ENCODE results near the gene FNIP2. TPM values are rescaled to one million over a fixed set of nuclear protein-coding genes. Genes with fewer than 3 reads are reported as not detected.

FNIP2 gene
- total RNA-seq, 1 donor from 2014 or later, result 33.7 TPM

DNA sequence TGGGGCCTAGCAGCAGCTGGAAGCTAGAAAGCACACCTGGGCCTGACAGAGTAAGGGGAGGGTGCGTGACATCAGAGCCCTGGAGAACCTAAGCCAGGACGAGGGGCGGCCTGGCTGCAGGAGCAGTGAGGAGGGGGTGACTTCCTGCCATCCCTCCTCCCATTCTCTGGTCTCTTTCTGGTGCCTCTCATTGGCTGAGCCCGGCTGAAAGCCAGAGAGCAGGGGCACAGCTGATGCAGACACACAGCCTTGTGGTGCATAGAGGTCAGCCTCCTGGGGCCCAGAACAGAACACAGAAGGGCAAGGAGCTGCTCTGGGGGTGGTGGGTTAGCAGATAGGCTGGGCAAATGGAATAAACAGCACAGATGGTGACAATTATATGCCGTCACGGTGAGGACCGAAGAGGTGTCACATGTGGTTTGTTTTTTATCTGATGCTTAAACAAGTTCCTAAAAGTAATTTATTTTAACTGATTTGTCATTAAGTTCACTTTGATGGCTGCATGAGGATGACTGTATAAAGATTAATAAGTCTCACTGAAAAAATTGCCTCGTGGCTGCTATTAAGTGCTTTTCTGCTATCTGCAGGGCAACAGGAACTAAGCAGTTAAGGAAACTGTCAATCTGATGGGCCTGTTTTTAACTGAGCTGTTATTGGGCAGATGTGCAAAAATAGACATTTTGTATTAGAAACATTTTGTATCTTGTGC is 102.0 kb downstream of the FNIP2 start:
- DNase-seq (ENCODE audit: low spot score), result no peak
- Mint-ChIP-seq H3K36me3 (ENCODE audit: low read depth) (peaks cover 23% of the 10 kb centered on the region), H3K27me3 (ENCODE audit: low read depth) (no peaks in the 10 kb centered on the region), H3K4me3 (ENCODE audit: unreplicated experiment) (no peak overlapping the region), H3K9me3 (ENCODE audit: low read depth) (no peaks in the 10 kb centered on the region), H3K27ac (ENCODE audit: unreplicated experiment) (no peak overlapping the region), H3K4me1 (ENCODE audit: low read depth) (peaks cover 40% of the 10 kb centered on the region)
- TF ChIP-seq CTCF (IDR thresholded peaks at IDR 0.05), result no peak

DNA sequence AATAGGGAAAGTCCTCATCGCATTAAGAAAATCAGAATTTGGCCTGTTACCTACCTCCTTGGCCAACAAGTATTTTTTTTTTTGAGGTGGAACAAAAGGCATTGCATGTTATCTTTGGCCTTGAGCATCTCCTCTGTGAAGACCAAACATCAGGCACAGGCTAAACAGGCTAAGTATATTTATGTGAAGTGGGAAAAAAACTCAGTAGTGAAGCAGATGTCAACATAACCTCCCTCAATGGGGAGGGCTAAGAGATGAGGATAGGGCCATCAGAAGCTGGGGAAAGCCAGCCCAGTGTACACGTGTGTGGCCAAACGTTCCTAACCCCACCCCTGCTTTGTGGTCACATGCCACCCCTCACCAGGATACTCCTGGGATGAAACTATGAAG is 102.5 kb downstream of the FNIP2 start:
- DNase-seq (ENCODE audit: low spot score), result no peak
- H3K36me3 Mint-ChIP-seq (ENCODE audit: low read depth), result peaks cover 23% of the 10 kb centered on the region
- TF ChIP-seq CTCF (IDR thresholded peaks at IDR 0.05), result no peak
- H3K9me3 Mint-ChIP-seq (ENCODE audit: low read depth), result no peaks in the 10 kb centered on the region
- no peaks in the 10 kb centered on the region for H3K27me3 Mint-ChIP-seq (ENCODE audit: low read depth)
- no peak overlapping the region for H3K4me3 Mint-ChIP-seq (ENCODE audit: unreplicated experiment)
- H3K4me1 Mint-ChIP-seq (ENCODE audit: low read depth), result peaks cover 40% of the 10 kb centered on the region
- H3K27ac Mint-ChIP-seq (ENCODE audit: unreplicated experiment), result no peak overlapping the region

DNA sequence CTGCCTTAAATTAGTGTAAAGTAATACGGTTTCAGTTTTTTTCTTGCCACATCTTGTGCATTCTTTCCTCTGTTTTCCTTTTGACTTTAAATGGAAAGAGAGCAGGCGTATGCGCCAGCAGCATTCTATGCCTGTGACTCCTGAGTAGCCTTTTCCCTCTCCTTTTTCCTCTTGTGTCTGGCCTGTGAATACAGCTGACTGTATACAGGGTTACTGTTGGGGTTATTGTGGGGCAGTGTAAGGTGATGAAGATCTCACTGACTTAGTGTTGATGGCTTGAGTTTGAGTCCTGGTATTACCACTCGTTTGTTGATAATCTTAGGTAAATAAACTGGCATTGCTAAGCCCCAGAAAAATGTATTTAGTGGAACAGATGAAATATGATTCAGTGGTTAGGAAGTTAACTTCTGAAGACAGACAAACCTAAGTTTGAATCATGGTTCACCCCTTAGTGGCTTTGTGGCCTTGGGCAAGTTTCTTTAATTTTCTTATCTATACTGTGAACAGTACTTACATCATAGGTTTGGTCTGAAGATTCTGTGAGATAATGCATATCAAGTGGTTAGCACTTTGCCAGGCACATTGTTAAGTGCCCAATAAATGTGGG is 105.1 kb downstream of the FNIP2 start:
- no peak for TF ChIP-seq CTCF (IDR thresholded peaks at IDR 0.05)
- peaks cover 21% of the 10 kb centered on the region for H3K36me3 Mint-ChIP-seq (ENCODE audit: low read depth)
- peaks cover under 1% of the 10 kb centered on the region for H3K9me3 Mint-ChIP-seq (ENCODE audit: low read depth)
- peak overlapping the region; percentile 19 for H3K4me3 Mint-ChIP-seq (ENCODE audit: unreplicated experiment)
- DNase-seq (ENCODE audit: low spot score), result no peak
- no peaks in the 10 kb centered on the region for H3K27me3 Mint-ChIP-seq (ENCODE audit: low read depth)
- H3K27ac Mint-ChIP-seq (ENCODE audit: unreplicated experiment), result peak overlapping the region; percentile 90
- H3K4me1 Mint-ChIP-seq (ENCODE audit: low read depth), result peaks cover 40% of the 10 kb centered on the region

GRCh38 chr4:158875026-158875425 is 106.2 kb downstream of the FNIP2 start:
- Mint-ChIP-seq H3K4me3 (ENCODE audit: unreplicated experiment) (no peak overlapping the region), H3K27ac (ENCODE audit: unreplicated experiment) (no peak overlapping the region), H3K27me3 (ENCODE audit: low read depth) (no peaks in the 10 kb centered on the region), H3K36me3 (ENCODE audit: low read depth) (peaks cover 17% of the 10 kb centered on the region), H3K9me3 (ENCODE audit: low read depth) (peaks cover 4% of the 10 kb centered on the region), H3K4me1 (ENCODE audit: low read depth) (peaks cover 33% of the 10 kb centered on the region)
- no peak for TF ChIP-seq CTCF (IDR thresholded peaks at IDR 0.05)
- no peak for DNase-seq (ENCODE audit: low spot score)

- no peak for DNase-seq (ENCODE audit: low spot score)
- no peaks in the 10 kb centered on the region for H3K27me3 Mint-ChIP-seq (ENCODE audit: low read depth)
- peaks cover 4% of the 10 kb centered on the region for H3K9me3 Mint-ChIP-seq (ENCODE audit: low read depth)
- no peak for TF ChIP-seq CTCF (IDR thresholded peaks at IDR 0.05)
- no peak overlapping the region for H3K4me3 Mint-ChIP-seq (ENCODE audit: unreplicated experiment)
- H3K36me3 Mint-ChIP-seq (ENCODE audit: low read depth), result peaks cover 13% of the 10 kb centered on the region
- H3K27ac Mint-ChIP-seq (ENCODE audit: unreplicated experiment), result no peak overlapping the region
- H3K4me1 Mint-ChIP-seq (ENCODE audit: low read depth), result peaks cover 29% of the 10 kb centered on the region
These were observed 106.6 kb downstream of the FNIP2 start for GRCh38 chr4:158875455-158875854.
